IMR-90 (cell line): ENCODE measurements around the gene GPR3. TPM values are rescaled to one million over a fixed set of nuclear protein-coding genes. Genes with fewer than 3 reads are reported as not detected.

Experiments
- ATAC-seq: fragments of 200-7000 bp; cut with Tn5 transposase; 2 replicates; pipeline ENCODE4 v1.9.1; 2020; ENCODE audit warnings: low read depth, mild to moderate bottlenecking, moderate library complexity
- BruUV-seq: library from RNA; stranded (reverse); fragments of 400-500 nt; replicated peaks from 2 replicates; lab custom pipeline; 2021; lab: Mats Ljungman, UMichigan
- CTCF ChIA-PET: fragments of 300-600 bp; formaldehyde crosslinking; extraction: SDS; loops from one replicate; lab custom pipeline; 2021; ENCODE audit warnings: antibody characterized with exemption; lab: Yijun Ruan, JAX
- POLR2A ChIA-PET: fragments of 300-600 bp; sonication (Branson Sonifier 250); formaldehyde crosslinking; loops from one replicate; lab custom pipeline; 2022; ENCODE audit warnings: antibody characterized with exemption; ENCODE audit not compliant: unreplicated experiment; lab: Charles Lee
- DNase-seq: peaks from one replicate; pipeline ENCODE4 v3.0.0; 2013
- H2AFZ ChIP-seq: replicated peaks from 2 replicates; pipeline ENCODE3; 2013; ENCODE audit warnings: low read length, mild to moderate bottlenecking; ENCODE audit not compliant: poor library complexity
- H2AK5ac ChIP-seq: 2 replicates; pipeline ENCODE4 v1.6.1; 2013; ENCODE audit warnings: low read depth, low read length, inconsistent platforms
- H2AK9ac ChIP-seq: replicated peaks from 2 replicates; pipeline ENCODE3; 2013; ENCODE audit warnings: mild to moderate bottlenecking, low read depth, low read length, moderate library complexity; ENCODE audit not compliant: poor library complexity
- H2BK120ac ChIP-seq: 2 replicates; pipeline ENCODE4 v1.6.1; 2013; ENCODE audit warnings: low read depth, low read length, inconsistent platforms
- H2BK15ac ChIP-seq: 3 replicates; pipeline ENCODE4 v1.6.1; 2013; ENCODE audit warnings: low read depth, low read length, inconsistent platforms
- H2BK20ac ChIP-seq: 2 replicates; pipeline ENCODE4 v1.6.1; 2013; ENCODE audit warnings: low read depth, mild to moderate bottlenecking, inconsistent platforms, low read length, moderate library complexity
- H2BK5ac ChIP-seq: 2 replicates; pipeline ENCODE4 v1.6.1; 2013; ENCODE audit warnings: mild to moderate bottlenecking, low read depth, low read length, inconsistent platforms; ENCODE audit not compliant: poor library complexity, severe bottlenecking
- H3K14ac ChIP-seq: replicated peaks from 2 replicates; pipeline ENCODE4 v1.6.1; 2013; ENCODE audit warnings: low read depth, low read length, inconsistent platforms
- H3K18ac ChIP-seq: 2 replicates; pipeline ENCODE4 v1.6.1; 2013; ENCODE audit warnings: low read depth, low read length, control low read depth
- H3K23ac ChIP-seq: 2 replicates; pipeline ENCODE4 v1.6.1; 2013; ENCODE audit warnings: low read depth, low read length, inconsistent platforms
- H3K27ac ChIP-seq: 2 replicates; pipeline ENCODE4 v1.5.1; 2013; ENCODE audit warnings: mild to moderate bottlenecking, control low read depth, low read length; ENCODE audit not compliant: insufficient read depth
- H3K27me3 ChIP-seq: 2 replicates; pipeline ENCODE4 v1.6.1; 2013; ENCODE audit warnings: low read length; ENCODE audit not compliant: control insufficient read depth, insufficient read depth
- H3K36me3 ChIP-seq: 2 replicates; pipeline ENCODE4 v1.6.1; 2013; ENCODE audit warnings: low read length, mixed read lengths; ENCODE audit not compliant: control insufficient read depth, insufficient read depth
- H3K4ac ChIP-seq: 2 replicates; pipeline ENCODE4 v1.6.1; 2013; ENCODE audit warnings: low read depth, low read length, inconsistent platforms
- H3K4me1 ChIP-seq: 2 replicates; pipeline ENCODE4 v1.6.1; 2013; ENCODE audit warnings: low read length, mixed read lengths; ENCODE audit not compliant: control insufficient read depth, insufficient read depth
- H3K4me2 ChIP-seq: 2 replicates; pipeline ENCODE4 v1.6.1; 2013; ENCODE audit warnings: low read depth, mild to moderate bottlenecking, control low read depth, low read length, moderate library complexity
- H3K4me3 ChIP-seq: 2 replicates; pipeline ENCODE4 v1.5.1; 2013; ENCODE audit warnings: low read depth, mild to moderate bottlenecking, control low read depth, low read length, moderate library complexity; ENCODE audit not compliant: insufficient read depth
- H3K56ac ChIP-seq: 2 replicates; pipeline ENCODE4 v1.6.1; 2013; ENCODE audit warnings: low read length, inconsistent platforms; ENCODE audit not compliant: insufficient read depth; ENCODE audit errors: extremely low read depth
- H3K79me1 ChIP-seq, 2 experiments: 2 replicates each; pipeline ENCODE4 v1.6.1; 2013; ENCODE audit warnings: low read length in 2 of 2, inconsistent platforms in 1 of 2, low read depth in 1 of 2
- H3K9ac ChIP-seq: 2 replicates; pipeline ENCODE4 v1.6.1; 2013; ENCODE audit warnings: low read depth, low read length, control low read depth
- H3K9me1 ChIP-seq: 2 replicates; pipeline ENCODE4 v1.6.1; 2013; ENCODE audit warnings: low read length, inconsistent platforms; ENCODE audit not compliant: insufficient read depth
- H3K9me3 ChIP-seq: 2 replicates; pipeline ENCODE4 v1.6.1; 2013; ENCODE audit warnings: low read length; ENCODE audit not compliant: control insufficient read depth, insufficient read depth
- H4K20me1 ChIP-seq: 2 replicates; pipeline ENCODE4 v1.6.1; 2013; ENCODE audit warnings: low read length, inconsistent platforms; ENCODE audit not compliant: insufficient read depth
- H4K5ac ChIP-seq: 2 replicates; pipeline ENCODE4 v1.6.1; 2013; ENCODE audit warnings: mild to moderate bottlenecking, low read depth, low read length, control low read depth
- H4K8ac ChIP-seq, 2 experiments: 2 replicates each; pipeline ENCODE4 v1.6.1; 2013; ENCODE audit warnings: low read depth in 2 of 2, low read length in 2 of 2, control low read depth in 1 of 2, inconsistent platforms in 1 of 2
- H4K91ac ChIP-seq: 2 replicates; pipeline ENCODE4 v1.6.1; 2013; ENCODE audit warnings: low read depth, low read length, inconsistent platforms; ENCODE audit not compliant: insufficient read depth
- BHLHE40 ChIP-seq: fragments of 150-350 bp; IDR thresholded peaks from 2 replicates; pipeline ENCODE4 v1.6.1; 2016; ENCODE audit warnings: mild to moderate bottlenecking, low read depth, low read length
- CEBPB ChIP-seq: IDR thresholded peaks from 2 replicates; pipeline ENCODE4 v1.6.1; 2012; ENCODE audit warnings: low read depth, low read length, improper control_type of control experiment
- CHD1 ChIP-seq: IDR thresholded peaks from 2 replicates; pipeline ENCODE4 v1.6.1; 2012; ENCODE audit warnings: low read depth, low read length, improper control_type of control experiment
- CTCF ChIP-seq: conservative IDR thresholded peaks from 2 replicates; pipeline ENCODE4 v1.5.1; 2012; ENCODE audit warnings: mild to moderate bottlenecking, low read depth, low read length, improper control_type of control experiment
- ELK1 ChIP-seq: fragments of 150-350 bp; IDR thresholded peaks from 2 replicates; pipeline ENCODE4 v1.6.1; 2016; ENCODE audit warnings: low read depth, mild to moderate bottlenecking, low read length, moderate library complexity, borderline replicate concordance
- FOS ChIP-seq: fragments of 150-350 bp; IDR thresholded peaks from 2 replicates; pipeline ENCODE4 v1.6.1; 2016; ENCODE audit warnings: low read depth, low read length
- MAFK ChIP-seq: IDR thresholded peaks from 2 replicates; pipeline ENCODE4 v1.6.1; 2012; ENCODE audit warnings: low read depth, low read length, improper control_type of control experiment
- MAZ ChIP-seq: IDR thresholded peaks from 2 replicates; pipeline ENCODE4 v1.6.1; 2012; ENCODE audit warnings: low read depth, mild to moderate bottlenecking, low read length, improper control_type of control experiment, moderate library complexity, borderline replicate concordance
- MXI1 ChIP-seq: IDR thresholded peaks from 2 replicates; pipeline ENCODE4 v1.6.1; 2012; ENCODE audit warnings: low read depth, mild to moderate bottlenecking, low read length, moderate library complexity, borderline replicate concordance
- NFE2L2 ChIP-seq: fragments of 150-350 bp; IDR thresholded peaks from 2 replicates; pipeline ENCODE4 v1.6.1; 2016; ENCODE audit warnings: low read depth, mild to moderate bottlenecking, low read length
- POLR2A ChIP-seq: IDR thresholded peaks from 2 replicates; pipeline ENCODE4 v1.6.1; 2012; ENCODE audit warnings: mild to moderate bottlenecking, low read depth, low read length
- RAD21 ChIP-seq: IDR thresholded peaks from 2 replicates; pipeline ENCODE4 v1.6.1; 2012; ENCODE audit warnings: low read length, improper control_type of control experiment
- RCOR1 ChIP-seq: IDR thresholded peaks from 2 replicates; pipeline ENCODE4 v1.6.1; 2012; ENCODE audit warnings: mild to moderate bottlenecking, low read length, improper control_type of control experiment; ENCODE audit not compliant: insufficient replicate concordance
- RFX5 ChIP-seq: IDR thresholded peaks from 2 replicates; pipeline ENCODE4 v1.8.0; 2012; ENCODE audit warnings: low read depth, mild to moderate bottlenecking, low read length, moderate library complexity
- SMC3 ChIP-seq: fragments of 150-350 bp; IDR thresholded peaks from 2 replicates; pipeline ENCODE4 v1.6.1; 2016; ENCODE audit warnings: low read depth, mild to moderate bottlenecking, antibody characterized with exemption, low read length, moderate library complexity
- USF2 ChIP-seq: fragments of 150-350 bp; IDR thresholded peaks from 2 replicates; pipeline ENCODE4 v1.6.1; 2017; ENCODE audit warnings: mild to moderate bottlenecking, antibody characterized with exemption, low read length, low read depth
- WGBS, 2 experiments: methylation state at CpG; one replicate each; pipeline versions ENCODE4 v1.1.5 to v1.1.7; 2013; ENCODE audit warnings: missing lambda C conversion rate in 2 of 2; ENCODE audit not compliant: insufficient read length in 1 of 2; ENCODE audit errors: extremely low coverage in 2 of 2; 5-methylcytosine and 5-hydroxymethylcytosine counted together
- dilution Hi-C: fragments of 300-500 bp; cut with HindIII; formaldehyde crosslinking; loops from one replicate; pipeline ENCODE4 v1.14.3; 2018; ENCODE audit warnings: low sequenced_read_pairs; ENCODE audit not compliant: unreplicated experiment
- in situ Hi-C: fragments of 300-500 bp; cut with MboI; formaldehyde crosslinking; loops from 3 replicates; pipeline ENCODE4 v1.14.3; 2019; ENCODE audit warnings: low sequenced_read_pairs, inconsistent platforms, mixed read lengths
- intact Hi-C: fragments of 100-400 bp; cut with micrococcal nuclease; formaldehyde crosslinking; loops from 2 replicates; pipeline ENCODE4 v1.10.0; 2022
- polyA plus RNA-seq, 3 experiments: library from polyadenylated mRNA; depleted of rRNA; stranded (reverse); fragments of >200 nt; gene quantifications; 2 replicates each; pipeline ENCODE4 v1.2.3, GENCODE V29; 2012; ENCODE audit warnings: low replicate concordance in 1 of 3
- total RNA-seq: library from RNA; depleted of rRNA; stranded (reverse); fragments of >200 nt; gene quantifications from 2 replicates; pipeline ENCODE4 v1.2.3, GENCODE V29; 2012

Gene GPR3
- total and polyA plus RNA-seq, 2 of the 4 experiments (the other 2 are of a cell fraction), result 0.72 to 4.8 TPM

- in situ Hi-C loops, result loop anchor here (10.0 kb wide), 1 partner anchor 251 kb away; no protein-coding TSS in a partner anchor
- Histone ChIP-seq H4K8ac (no peak overlapping the region), H4K91ac (no peak overlapping the region), H2AK5ac (no peak overlapping the region), H3K4me3 (no peak overlapping the region), H3K4ac (no peak overlapping the region), H3K23ac (no peak overlapping the region), H2BK20ac (no peak overlapping the region), H4K20me1 (no peaks in the 10 kb centered on the region), H2BK15ac (no peak overlapping the region), H3K9me3 (no peaks in the 10 kb centered on the region), H3K4me1 (peaks cover 6% of the 10 kb centered on the region), H3K27ac (no peak overlapping the region), H3K36me3 (peaks cover 61% of the 10 kb centered on the region), H3K56ac (no peak overlapping the region), H4K5ac (no peak overlapping the region), H2AK9ac (no peak overlapping the region), H2BK120ac (no peak overlapping the region), H3K27me3 (no peaks in the 10 kb centered on the region), H3K9me1 (peaks cover 8% of the 10 kb centered on the region; the same call in 1 of the 2 replicates), H2AFZ (no peak overlapping the region), H3K14ac (no peak overlapping the region), H2BK5ac (no peak overlapping the region), H3K18ac (no peak overlapping the region), H3K79me1 (peaks cover 34 to 51% of the 10 kb centered on the region in 2 experiments), H3K4me2 (no peak overlapping the region), H3K9ac (no peak overlapping the region)
- ChIA-PET CTCF (no interaction called here), POLR2A (interaction anchor here (0.6 kb wide), 1 partner anchor 15 kb away, joined by 3 read pairs; no protein-coding TSS in a partner anchor)
- DNase-seq (no peak), ATAC-seq (no peak)
- TF ChIP-seq CTCF, result no peak
- TF ChIP-seq SMC3, result no peak
- TF ChIP-seq ELK1, result no peak
- TF ChIP-seq MXI1, result no peak
- no peak for TF ChIP-seq BHLHE40
- TF ChIP-seq RCOR1, result no peak
- TF ChIP-seq MAFK, result no peak
- no peak for TF ChIP-seq USF2
- TF ChIP-seq MAZ, result no peak
- no peak for TF ChIP-seq CEBPB
- no peak for TF ChIP-seq FOS
- TF ChIP-seq RAD21, result no peak
- no peak for TF ChIP-seq NFE2L2
- no peak for TF ChIP-seq POLR2A
- no peak for TF ChIP-seq CHD1
- TF ChIP-seq RFX5, result no peak
- no CpG with 5 or more reads among the region's 1 CpG for WGBS, 2 experiments
- intact Hi-C loops, result no loop called here
- no TSS peak for BruUV-seq
- dilution Hi-C loops, result no loop called here
These were observed 21.7 kb downstream of the GPR3 start for GRCh38 chr1:27414091-27414490.
